Prostate gland (tissue), 2 donors: Measurements from ENCODE around the gene PIEZO2.

Experiments used
- CTCF ChIP-seq, 4 experiments: fragments of 200-600 bp in 2 of 4; fragments of 450-650 bp in 2 of 4; sonication (generic) in 2 of 4; IDR thresholded peaks; 1 replicate in 3 of 4; 2 replicates in 1 of 4; pipeline ENCODE4 v1.5.1; 2016 to 2019; ENCODE audit warnings: antibody characterized with exemption in 4 of 4, mild to moderate bottlenecking in 2 of 4, moderate library complexity in 2 of 4
- POLR2A ChIP-seq: fragments of 450-650 bp; IDR thresholded peaks from one replicate; pipeline ENCODE4 v1.6.1; 2016; ENCODE audit warnings: antibody characterized with exemption, mild to moderate bottlenecking
- POLR2AphosphoS5 ChIP-seq: sonication (generic); formaldehyde crosslinking; IDR thresholded peaks from one replicate; pipeline ENCODE4 v1.6.1; 2017; ENCODE audit warnings: antibody characterized with exemption

- TF ChIP-seq CTCF (IDR thresholded peaks at IDR 0.05) (no peak), POLR2AphosphoS5 (no peak), POLR2A (no peak)
Observed at GRCh38 chr18:11055721-11056120, 93.6 kb downstream of the PIEZO2 start.
